Coronary artery (tissue), 2 donors: ENCODE measurements around the gene STAC2.
A peak's percentile ranks its signal among the peaks of the same experiment; 100 is the strongest.

Source experiments
- DNase-seq: peaks from one replicate; pipeline ENCODE4 v3.0.0-alpha.2; 2017; ENCODE audit warnings: low spot score
- H3K27ac ChIP-seq, 2 donors: fragments of 200-600 bp; sonication (generic); one replicate each; pipeline ENCODE4 v1.5.1; 2016 to 2019
- H3K4me3 ChIP-seq: fragments of 200-600 bp; sonication (generic); 2 replicates; pipeline ENCODE4 v1.5.1; 2016; ENCODE audit warnings: mild to moderate bottlenecking, moderate library complexity
- TF ChIP-seq, protein P1 (sequence below): fragments of 200-600 bp; sonication (generic); IDR thresholded peaks from one replicate; pipeline ENCODE4 v1.5.1; 2019; ENCODE audit warnings: antibody characterized with exemption

The STAC2 gene

GRCh38 chr17:39231091-39231561, 5.4 kb upstream of the STAC2 start:
- Histone ChIP-seq H3K4me3 (peak overlapping the region; percentile 57), H3K27ac (peak overlapping the region; percentile 3 to 16)
- TF ChIP-seq, protein P1, sequence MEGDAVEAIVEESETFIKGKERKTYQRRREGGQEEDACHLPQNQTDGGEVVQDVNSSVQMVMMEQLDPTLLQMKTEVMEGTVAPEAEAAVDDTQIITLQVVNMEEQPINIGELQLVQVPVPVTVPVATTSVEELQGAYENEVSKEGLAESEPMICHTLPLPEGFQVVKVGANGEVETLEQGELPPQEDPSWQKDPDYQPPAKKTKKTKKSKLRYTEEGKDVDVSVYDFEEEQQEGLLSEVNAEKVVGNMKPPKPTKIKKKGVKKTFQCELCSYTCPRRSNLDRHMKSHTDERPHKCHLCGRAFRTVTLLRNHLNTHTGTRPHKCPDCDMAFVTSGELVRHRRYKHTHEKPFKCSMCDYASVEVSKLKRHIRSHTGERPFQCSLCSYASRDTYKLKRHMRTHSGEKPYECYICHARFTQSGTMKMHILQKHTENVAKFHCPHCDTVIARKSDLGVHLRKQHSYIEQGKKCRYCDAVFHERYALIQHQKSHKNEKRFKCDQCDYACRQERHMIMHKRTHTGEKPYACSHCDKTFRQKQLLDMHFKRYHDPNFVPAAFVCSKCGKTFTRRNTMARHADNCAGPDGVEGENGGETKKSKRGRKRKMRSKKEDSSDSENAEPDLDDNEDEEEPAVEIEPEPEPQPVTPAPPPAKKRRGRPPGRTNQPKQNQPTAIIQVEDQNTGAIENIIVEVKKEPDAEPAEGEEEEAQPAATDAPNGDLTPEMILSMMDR = no peak
- no peak for DNase-seq

- Histone ChIP-seq H3K4me3 (no peak overlapping the region), H3K27ac (no peak overlapping the region)
- TF ChIP-seq, protein P1 = no peak
- DNase-seq = no peak
Observed at GRCh38 chr17:39230361-39230760, 4.6 kb upstream of the STAC2 start.

DNA sequence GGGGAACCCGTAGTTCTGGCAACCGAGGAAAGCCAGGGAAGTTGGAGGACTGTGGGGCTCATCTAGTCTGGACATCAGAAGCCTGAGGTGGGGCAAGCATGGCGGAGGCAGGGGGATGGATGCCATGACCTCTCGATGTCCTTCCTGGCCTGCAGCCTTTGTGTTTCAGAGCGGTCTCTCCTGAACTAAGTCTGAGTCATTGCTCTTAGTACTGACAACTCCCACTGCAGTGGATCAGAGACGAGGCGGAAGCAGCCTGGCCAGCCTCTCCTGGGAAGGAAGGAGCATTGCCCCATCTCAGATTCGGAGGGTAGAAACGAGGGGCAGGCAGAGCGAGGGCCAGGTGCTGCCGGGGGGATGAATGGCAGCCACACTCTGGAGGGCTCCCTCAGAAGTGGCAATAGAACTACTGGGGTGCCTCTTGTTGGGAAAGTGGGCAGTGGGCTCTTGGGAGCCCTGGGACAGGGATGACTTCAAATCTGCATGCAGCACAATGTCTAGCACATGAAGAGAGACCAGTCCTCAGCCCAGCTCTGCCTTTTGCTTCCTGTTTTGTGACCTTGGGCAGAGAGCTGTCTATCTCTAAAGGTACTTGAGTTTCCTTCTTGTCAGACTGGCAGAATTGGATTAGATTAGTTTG, 3.6 kb upstream of the STAC2 start:
- no peak for DNase-seq
- TF ChIP-seq, protein P1 = no peak
- H3K4me3 ChIP-seq = no peak overlapping the region
- no peak overlapping the region for H3K27ac ChIP-seq

DNA sequence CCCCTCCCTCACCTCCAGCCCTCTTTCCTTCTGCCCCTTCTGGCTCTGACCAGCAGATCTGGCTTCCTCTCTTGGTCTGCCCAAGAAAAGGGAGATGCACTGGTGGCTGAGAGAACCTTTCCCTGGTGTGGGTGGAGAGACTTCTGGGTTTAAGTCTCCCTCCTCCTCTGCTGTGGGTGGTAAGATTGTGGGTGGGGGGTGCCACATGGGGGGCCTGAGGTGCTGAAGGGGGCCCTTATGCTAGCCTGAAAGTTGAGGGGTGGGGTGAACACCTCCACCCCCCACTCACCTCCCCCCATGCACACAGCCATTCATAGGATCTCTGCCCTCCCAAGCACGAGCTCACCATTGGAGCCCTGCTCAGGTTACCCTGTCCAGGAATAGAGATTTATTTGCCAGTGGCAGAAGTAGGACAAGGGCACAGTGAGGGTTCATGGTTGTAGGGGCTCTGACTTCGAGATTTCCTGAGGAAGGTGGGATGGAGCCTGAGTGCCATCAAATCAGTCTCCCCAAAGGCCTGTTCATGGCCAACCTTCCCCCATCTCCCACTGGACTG, 1.7 kb upstream of the STAC2 start:
- no peak overlapping the region for H3K27ac ChIP-seq
- TF ChIP-seq, protein P1 = no peak
- no peak for DNase-seq
- no peak overlapping the region for H3K4me3 ChIP-seq

GRCh38 chr17:39225959-39226683, 376 bp upstream of the STAC2 start:
- no peak for DNase-seq
- H3K27ac ChIP-seq = no peak overlapping the region
- peak overlapping the region; percentile 69 for H3K4me3 ChIP-seq
- TF ChIP-seq, protein P1 = no peak

- H3K4me3 ChIP-seq = peak overlapping the region; percentile 69
- TF ChIP-seq, protein P1 = no peak
Observed at GRCh38 chr17:39224778-39225307, 902 bp downstream of the STAC2 start.

More at GRCh38 chr17:39224778-39225307, 902 bp downstream of the STAC2 start:
- peak overlapping the region; percentile 33 to 70 for H3K27ac ChIP-seq
- DNase-seq = no peak
